Neutrophil (primary cell): ENCODE measurements around the gene FSTL4.

Source experiments
- H3K27ac ChIP-seq: fragments of 200-600 bp; sonication (generic); 2 replicates; pipeline ENCODE4 v1.5.1; 2016; ENCODE audit warnings: mild to moderate bottlenecking, moderate library complexity
- H3K27me3 ChIP-seq: fragments of 200-600 bp; sonication (generic); 2 replicates; pipeline ENCODE4 v1.6.0; 2016; ENCODE audit warnings: mild to moderate bottlenecking
- H3K36me3 ChIP-seq: fragments of 200-600 bp; sonication (generic); 2 replicates; pipeline ENCODE4 v1.5.1; 2017
- H3K4me1 ChIP-seq, 2 experiments: fragments of 200-600 bp in 1 of 2; sonication (generic) in 1 of 2; 1 replicate in 1 of 2; 2 replicates in 1 of 2; pipeline versions ENCODE4 v1.5.1 to v1.6.1; 2013 to 2016; ENCODE audit warnings: low read depth in 1 of 2, low read length in 1 of 2, mild to moderate bottlenecking in 1 of 2, moderate library complexity in 1 of 2; ENCODE audit not compliant: control insufficient read depth in 1 of 2, insufficient read depth in 1 of 2
- H3K4me3 ChIP-seq, 2 experiments: fragments of 200-600 bp in 1 of 2; sonication (generic) in 1 of 2; 1 replicate in 1 of 2; 2 replicates in 1 of 2; pipeline ENCODE4 v1.5.1; 2013 to 2016; ENCODE audit warnings: low read depth in 1 of 2, low read length in 1 of 2, mild to moderate bottlenecking in 1 of 2, moderate library complexity in 1 of 2
- H3K9me3 ChIP-seq: fragments of 200-600 bp; sonication (generic); 2 replicates; pipeline ENCODE4 v1.5.1; 2016
- CTCF ChIP-seq: fragments of 200-600 bp; sonication (generic); IDR thresholded peaks from 2 replicates; pipeline ENCODE4 v1.5.1; 2016; ENCODE audit warnings: antibody characterized with exemption

Gene FSTL4

GRCh38 chr5:133254803-133255202 is 357.5 kb downstream of the FSTL4 start:
- Histone ChIP-seq H3K9me3 (no peaks in the 10 kb centered on the region), H3K36me3 (no peaks in the 10 kb centered on the region), H3K27ac (no peak overlapping the region), H3K27me3 (no peaks in the 10 kb centered on the region), H3K4me3 (no peak overlapping the region), H3K4me1 (no peaks in the 10 kb centered on the region)
- no peak for TF ChIP-seq CTCF

- H3K4me1 ChIP-seq: no peaks in the 10 kb centered on the region
- no peaks in the 10 kb centered on the region for H3K9me3 ChIP-seq
- no peak overlapping the region for H3K4me3 ChIP-seq
- no peak overlapping the region for H3K27ac ChIP-seq
- no peak for TF ChIP-seq CTCF
- H3K27me3 ChIP-seq: no peaks in the 10 kb centered on the region
- H3K36me3 ChIP-seq: no peaks in the 10 kb centered on the region
Observed at GRCh38 chr5:133253671-133254070, 358.7 kb downstream of the FSTL4 start.

- H3K9me3 ChIP-seq: no peaks in the 10 kb centered on the region
- H3K4me1 ChIP-seq: no peaks in the 10 kb centered on the region
- TF ChIP-seq CTCF: no peak
Observed at GRCh38 chr5:133253070-133253469, 359.3 kb downstream of the FSTL4 start.

GRCh38 chr5:133252133-133252480 is 360.2 kb downstream of the FSTL4 start:
- TF ChIP-seq CTCF: no peak
- H3K27me3 ChIP-seq: no peaks in the 10 kb centered on the region
- no peak overlapping the region for H3K4me3 ChIP-seq
- H3K36me3 ChIP-seq: no peaks in the 10 kb centered on the region
- H3K4me1 ChIP-seq: no peaks in the 10 kb centered on the region
- H3K9me3 ChIP-seq: no peaks in the 10 kb centered on the region
- no peak overlapping the region for H3K27ac ChIP-seq

More at GRCh38 chr5:133253070-133253469, 359.3 kb downstream of the FSTL4 start:
- Histone ChIP-seq H3K27me3 (no peaks in the 10 kb centered on the region), H3K4me3 (no peak overlapping the region), H3K27ac (no peak overlapping the region), H3K36me3 (no peaks in the 10 kb centered on the region)

GRCh38 chr5:133251296-133252132 is 360.8 kb downstream of the FSTL4 start:
- Histone ChIP-seq H3K27me3 (no peaks in the 10 kb centered on the region), H3K4me3 (no peak overlapping the region), H3K9me3 (no peaks in the 10 kb centered on the region), H3K4me1 (no peaks in the 10 kb centered on the region), H3K36me3 (no peaks in the 10 kb centered on the region), H3K27ac (no peak overlapping the region)
- TF ChIP-seq CTCF: no peak
